SH-SY5Y (cell line): ENCODE results near the gene UBE3B.

Experiments used
- GATA2 ChIP-seq: IDR thresholded peaks from 2 replicates; pipeline ENCODE4 v1.6.1; 2011; ENCODE audit warnings: mild to moderate bottlenecking, low read depth, low read length
- GATA3 ChIP-seq: IDR thresholded peaks from 2 replicates; pipeline ENCODE4 v1.6.1; 2011; ENCODE audit warnings: low read depth, mild to moderate bottlenecking, low read length, moderate library complexity

Gene UBE3B

DNA sequence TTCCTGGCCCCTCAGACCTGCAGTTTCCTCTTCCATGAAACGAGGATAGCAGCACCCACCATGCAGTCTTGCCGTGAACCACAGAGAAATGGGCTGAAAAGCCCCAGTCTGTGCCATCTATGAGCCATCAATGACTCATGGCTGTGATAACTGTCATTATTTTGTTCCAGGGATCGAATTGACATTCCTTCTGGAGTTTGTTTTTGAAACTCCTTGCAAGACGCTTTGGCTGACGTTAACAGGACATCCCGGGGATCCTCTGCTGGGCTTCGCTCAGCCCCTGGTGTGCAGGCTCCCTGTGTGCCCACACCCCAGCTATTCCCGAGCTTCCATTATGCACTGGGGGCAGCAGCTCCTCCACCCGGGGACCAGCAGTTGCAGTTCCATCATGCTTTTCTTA lies 62.1 kb downstream of the UBE3B start:
- no peak for TF ChIP-seq GATA3
- no peak for TF ChIP-seq GATA2

GRCh38 chr12:109540526-109541412 lies 63.3 kb downstream of the UBE3B start:
- TF ChIP-seq GATA3, result no peak
- no peak for TF ChIP-seq GATA2

DNA sequence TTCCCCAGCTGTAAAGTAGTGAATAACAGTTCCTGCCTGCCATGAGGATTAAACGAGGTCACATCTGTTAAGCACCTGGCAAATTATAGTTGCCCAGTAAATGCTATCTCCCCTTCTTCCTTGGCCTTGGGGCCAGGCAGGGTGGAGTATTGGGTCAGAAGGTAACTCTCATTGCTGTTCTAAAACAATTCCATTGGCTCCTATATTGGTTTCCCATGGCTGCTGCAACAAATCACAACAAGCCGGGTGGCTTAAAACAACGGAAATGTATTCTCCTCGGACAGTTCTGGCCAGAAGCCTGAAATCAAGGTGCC lies 63.9 kb downstream of the UBE3B start:
- TF ChIP-seq GATA2 (peak; percentile 25; the same call in 1 of the 2 replicates), GATA3 (no peak)

DNA sequence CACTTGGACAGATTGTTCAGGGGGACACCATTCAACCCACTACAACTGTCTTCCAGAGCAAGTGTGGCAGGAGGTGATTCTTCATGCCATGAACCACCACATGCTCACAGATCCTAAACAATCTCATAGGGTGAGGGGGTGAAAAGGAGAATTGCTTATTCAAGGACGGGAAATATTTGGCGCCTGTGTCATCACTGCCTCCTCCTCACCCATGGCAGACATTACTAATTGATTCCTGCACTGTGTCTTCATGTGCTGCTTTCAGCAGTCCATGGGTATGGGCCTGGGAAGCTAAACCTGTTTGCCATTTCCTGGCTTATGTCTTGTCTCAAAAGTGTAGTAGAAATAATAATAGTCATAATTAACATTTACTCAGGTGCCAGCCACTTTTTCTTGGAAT lies 64.6 kb downstream of the UBE3B start:
- TF ChIP-seq GATA3 (no peak), GATA2 (no peak)

GRCh38 chr12:109542876-109543275 lies 65.4 kb downstream of the UBE3B start:
- TF ChIP-seq GATA2, result no peak

GRCh38 chr12:109544955-109545531 lies 67.6 kb downstream of the UBE3B start:
- TF ChIP-seq GATA3 (no peak), GATA2 (no peak)

DNA sequence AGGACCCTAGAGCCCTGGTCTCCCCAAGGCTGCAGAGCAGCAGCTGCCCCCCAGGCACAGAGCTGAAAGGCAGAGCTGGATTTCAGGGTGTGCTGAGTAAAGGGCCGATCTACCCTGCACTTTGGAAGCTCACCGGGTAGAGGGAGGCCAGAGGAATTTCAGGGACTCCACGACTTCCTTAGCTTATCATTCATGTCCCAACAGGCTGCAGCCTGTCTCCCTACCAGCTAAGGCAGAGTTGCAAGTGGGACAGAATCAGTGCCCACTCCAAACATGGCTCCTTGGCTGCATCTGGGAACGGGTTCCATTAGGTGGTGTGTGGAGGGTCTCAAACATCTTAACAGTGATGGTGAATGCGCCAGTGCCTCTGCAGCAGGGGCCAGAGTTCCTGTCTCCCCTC lies 68.4 kb downstream of the UBE3B start:
- no peak for TF ChIP-seq GATA3
- no peak for TF ChIP-seq GATA2

DNA sequence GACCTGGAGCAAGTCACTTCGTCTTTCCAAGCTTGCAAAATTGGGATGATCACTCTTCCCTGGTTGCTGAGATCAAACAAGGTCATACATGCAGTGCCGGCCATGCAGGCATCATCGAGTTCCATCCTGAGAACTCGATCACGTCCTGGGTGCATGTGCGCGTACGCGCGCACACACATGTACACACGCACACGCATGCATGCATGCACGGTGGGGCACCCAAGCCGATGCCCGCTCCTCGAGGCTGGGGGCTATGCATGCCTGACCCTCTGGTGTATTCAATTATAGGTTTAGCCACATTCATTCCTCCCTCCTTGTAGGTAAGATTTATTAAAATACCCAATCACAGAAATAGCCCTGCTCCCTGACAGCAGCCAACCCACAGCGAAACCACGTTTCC lies 69.9 kb downstream of the UBE3B start:
- no peak for TF ChIP-seq GATA3
- TF ChIP-seq GATA2, result no peak

GRCh38 chr12:109548258-109548657 lies 70.8 kb downstream of the UBE3B start:
- TF ChIP-seq GATA3 (no peak), GATA2 (no peak)

GRCh38 chr12:109549613-109550270 lies 72.3 kb downstream of the UBE3B start:
- TF ChIP-seq GATA2 (no peak), GATA3 (no peak)

DNA sequence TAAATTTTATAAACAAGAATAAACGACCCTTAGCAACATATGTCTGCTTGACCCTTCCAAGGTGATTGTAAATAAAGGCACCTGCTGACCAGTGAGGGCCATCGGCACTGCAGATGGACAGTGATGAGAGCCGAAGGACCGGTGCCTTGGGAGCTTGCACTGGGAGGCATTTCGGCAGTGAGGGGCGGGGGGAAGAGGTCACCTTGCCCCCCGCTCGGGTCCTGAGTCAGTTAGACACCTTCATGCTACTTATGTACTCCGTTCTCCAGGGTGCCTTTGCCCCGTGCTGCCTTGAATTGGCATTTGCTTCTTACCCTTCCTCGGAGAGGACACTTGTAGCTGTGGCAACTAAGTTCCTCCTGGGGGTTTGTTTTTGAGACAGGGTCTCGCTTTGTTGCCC lies 72.8 kb downstream of the UBE3B start:
- TF ChIP-seq GATA2 (no peak), GATA3 (no peak)

GRCh38 chr12:109551108-109551507 lies 73.7 kb downstream of the UBE3B start:
- TF ChIP-seq GATA2 (no peak), GATA3 (no peak)

- TF ChIP-seq GATA2 (no peak), GATA3 (no peak)
Observed at GRCh38 chr12:109552971-109553370, 75.5 kb downstream of the UBE3B start.

DNA sequence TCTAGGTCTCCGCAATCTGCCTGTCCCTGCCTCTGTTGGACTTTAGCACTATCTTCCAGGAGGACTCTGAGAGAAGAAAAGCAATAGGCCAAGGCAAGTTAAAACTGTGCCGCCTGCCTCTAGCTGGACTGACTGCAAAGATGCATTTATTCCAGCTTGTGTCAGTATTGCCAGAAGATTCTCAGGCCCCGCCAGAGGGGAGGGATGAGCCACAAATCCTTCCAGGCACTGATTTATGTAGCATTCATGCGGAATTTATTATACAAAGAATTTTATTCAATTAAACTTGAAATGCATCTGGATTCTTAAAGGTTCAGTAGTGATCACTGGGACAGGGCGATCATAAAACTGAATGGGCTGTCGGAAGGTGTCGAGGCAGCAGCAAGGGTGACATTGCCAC lies 76.0 kb downstream of the UBE3B start:
- TF ChIP-seq GATA3 (no peak), GATA2 (no peak)
